ENCODE measurements around the gene DGKI.
"Not testable (repeated sequence)": the region's sequence is repeated elsewhere in the genome, so short reads cannot be mapped to it uniquely, and the experiment has no call there.

DGKI gene

DNA sequence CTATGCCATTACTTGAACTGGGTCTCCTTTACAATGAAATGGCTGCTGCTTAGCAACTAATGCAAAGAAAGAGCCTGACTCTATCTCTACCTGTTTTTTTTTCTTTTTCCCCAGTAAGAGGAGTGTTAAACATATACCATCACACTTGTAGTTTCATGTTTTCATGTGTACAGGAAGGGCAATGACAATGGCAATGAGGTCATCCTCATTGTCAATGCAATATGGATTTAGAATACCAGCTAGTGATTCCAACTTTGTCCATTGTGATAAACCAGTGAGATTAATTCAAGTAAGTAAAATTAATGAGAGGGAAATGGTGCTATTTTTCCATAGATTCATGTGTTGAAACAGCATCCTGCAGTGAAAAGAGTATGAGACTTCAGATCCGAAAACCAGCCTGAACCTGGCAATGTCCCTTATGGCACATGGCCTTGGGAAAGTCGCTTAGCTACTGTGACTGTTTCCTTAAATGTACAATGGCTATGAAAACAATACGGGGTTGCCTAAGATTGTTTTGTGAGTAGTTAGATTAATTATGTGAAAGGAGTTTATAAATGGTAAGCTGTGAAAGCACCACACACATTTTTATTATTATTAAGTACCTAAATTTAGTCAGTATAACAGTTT is 11.2 kb downstream of the DGKI start:
- no peak for DNase-seq (ENCODE audit: low read depth in 2 of 2)

DNA sequence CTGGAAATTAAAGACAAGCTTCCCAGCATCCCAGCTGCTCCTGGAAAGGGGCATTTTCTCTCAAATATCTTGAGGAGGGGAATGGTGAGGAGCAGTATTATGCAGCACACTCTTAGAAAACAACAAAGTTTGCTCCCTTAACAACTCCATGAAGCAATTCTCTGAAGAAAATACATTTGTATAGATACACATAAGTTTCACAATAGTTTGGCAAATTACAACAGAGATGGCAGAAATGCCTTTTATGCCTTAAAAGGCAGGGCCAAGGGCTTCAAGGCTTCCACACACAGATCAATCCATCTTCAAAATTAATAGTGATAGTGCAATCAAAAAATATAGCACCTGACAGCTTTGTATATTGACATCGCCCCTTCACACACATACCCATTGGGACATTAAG is 12.2 kb downstream of the DGKI start:
- no peak for DNase-seq (ENCODE audit: low read depth in 2 of 2)

DNA sequence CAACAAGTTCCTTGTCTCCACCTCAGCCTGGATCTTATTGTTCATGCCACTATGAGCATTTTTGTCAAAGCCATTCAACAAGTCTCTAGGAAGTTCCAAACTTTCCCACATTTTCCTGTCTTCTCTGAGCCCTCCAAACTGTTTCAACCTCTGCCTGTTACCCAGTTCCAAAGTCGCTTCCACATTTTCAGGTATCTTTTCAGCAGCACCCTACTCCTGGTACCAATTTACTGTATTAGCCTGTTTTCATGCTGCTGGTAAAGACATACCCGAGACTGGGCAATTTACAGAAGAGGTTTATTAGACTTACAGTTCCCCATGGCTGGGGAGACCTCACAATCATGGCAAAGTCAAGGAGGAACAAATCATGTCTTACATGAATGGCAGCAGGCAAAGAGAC is 13.8 kb downstream of the DGKI start:
- DNase-seq (ENCODE audit: low read depth in 2 of 2) = not testable (repeated sequence)

- no peak for DNase-seq (ENCODE audit: low read depth in 2 of 2)
Observed at GRCh38 chr7:137832382-137832781, 14.4 kb downstream of the DGKI start.

- DNase-seq (ENCODE audit: low read depth in 2 of 2) = not testable (repeated sequence)
Observed at GRCh38 chr7:137831555-137831954, 15.2 kb downstream of the DGKI start.

GRCh38 chr7:137829337-137829992 is 17.3 kb downstream of the DGKI start:
- DNase-seq (ENCODE audit: low read depth in 2 of 2) = no peak

- DNase-seq (ENCODE audit: low read depth in 2 of 2) = no peak
Observed at GRCh38 chr7:137828456-137828855, 18.3 kb downstream of the DGKI start.

DNA sequence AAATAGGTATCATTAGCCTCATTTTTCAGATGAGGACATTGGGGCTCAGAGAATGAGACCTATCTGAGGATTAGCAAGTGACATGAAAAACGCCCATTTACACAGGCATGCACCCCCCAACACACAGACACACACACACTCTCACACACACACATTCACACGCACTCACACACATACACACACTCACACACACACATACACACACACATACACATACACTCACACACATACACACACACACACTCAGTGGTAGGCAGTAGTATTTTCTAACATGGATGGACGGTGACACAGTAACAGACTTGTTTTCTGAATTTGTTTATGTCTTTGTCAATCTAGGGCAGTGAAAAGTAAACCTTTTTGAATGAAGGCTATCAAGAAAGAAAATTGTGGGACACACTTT is 21.3 kb downstream of the DGKI start:
- no peak for DNase-seq (ENCODE audit: low read depth in 2 of 2)

DNA sequence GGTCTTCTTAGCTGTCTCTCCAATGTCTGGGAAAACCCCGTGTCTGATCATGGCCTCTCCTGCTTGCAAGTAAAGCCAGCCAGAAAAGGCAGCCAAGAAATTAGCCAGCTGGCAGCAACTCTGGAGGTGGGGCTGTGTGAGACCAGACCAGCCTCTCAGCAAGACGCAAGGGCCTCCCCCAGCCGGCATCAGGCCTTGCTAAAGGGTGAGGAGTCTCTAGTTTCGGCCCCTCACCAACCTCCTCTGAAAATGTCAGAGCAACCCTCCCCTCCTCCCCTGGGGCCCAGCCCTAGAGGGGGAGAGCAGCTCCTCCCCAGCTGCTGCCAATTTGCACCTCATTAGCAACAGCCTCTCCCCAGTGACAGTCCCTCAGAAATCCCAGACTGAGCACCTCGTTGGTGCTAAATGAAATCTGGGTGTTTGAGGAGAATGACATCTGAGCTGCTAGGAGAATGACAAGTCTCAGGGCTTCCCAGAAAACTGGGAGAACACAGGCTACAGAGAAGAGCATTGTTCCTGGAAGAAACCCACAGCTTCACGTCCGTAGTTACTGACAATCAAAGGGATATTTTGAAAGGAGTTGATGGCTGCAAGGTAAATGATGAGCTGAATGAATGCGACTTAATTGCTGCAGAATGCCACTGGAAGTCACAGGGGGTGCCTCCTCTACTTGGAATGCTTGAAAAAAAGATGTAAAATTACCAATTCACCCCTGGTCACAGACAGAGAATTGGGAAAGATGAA is 25.9 kb downstream of the DGKI start:
- DNase-seq (ENCODE audit: low read depth in 2 of 2) = no peak

GRCh38 chr7:137820156-137820555 is 26.6 kb downstream of the DGKI start:
- DNase-seq (ENCODE audit: low read depth in 2 of 2) = no peak

DNA sequence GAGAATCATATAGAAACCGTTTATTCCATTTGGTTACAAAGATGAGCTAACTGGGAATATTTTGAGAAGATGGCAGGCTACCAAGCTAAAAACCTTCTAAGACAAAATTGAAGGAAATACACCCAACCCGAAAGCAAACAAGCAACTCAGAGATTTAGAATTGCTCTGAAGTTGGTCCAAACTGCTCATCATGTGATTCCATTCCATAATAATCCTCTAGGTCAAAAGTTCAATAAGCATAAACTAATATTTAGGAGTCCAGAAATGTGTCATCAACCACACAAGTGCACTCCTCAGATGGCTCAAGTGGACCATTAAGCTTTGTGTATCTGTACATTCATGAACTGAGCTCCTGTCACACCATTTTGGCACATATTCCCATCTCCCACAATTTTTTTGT is 28.7 kb downstream of the DGKI start:
- DNase-seq (ENCODE audit: low read depth in 2 of 2) = no peak

DNA sequence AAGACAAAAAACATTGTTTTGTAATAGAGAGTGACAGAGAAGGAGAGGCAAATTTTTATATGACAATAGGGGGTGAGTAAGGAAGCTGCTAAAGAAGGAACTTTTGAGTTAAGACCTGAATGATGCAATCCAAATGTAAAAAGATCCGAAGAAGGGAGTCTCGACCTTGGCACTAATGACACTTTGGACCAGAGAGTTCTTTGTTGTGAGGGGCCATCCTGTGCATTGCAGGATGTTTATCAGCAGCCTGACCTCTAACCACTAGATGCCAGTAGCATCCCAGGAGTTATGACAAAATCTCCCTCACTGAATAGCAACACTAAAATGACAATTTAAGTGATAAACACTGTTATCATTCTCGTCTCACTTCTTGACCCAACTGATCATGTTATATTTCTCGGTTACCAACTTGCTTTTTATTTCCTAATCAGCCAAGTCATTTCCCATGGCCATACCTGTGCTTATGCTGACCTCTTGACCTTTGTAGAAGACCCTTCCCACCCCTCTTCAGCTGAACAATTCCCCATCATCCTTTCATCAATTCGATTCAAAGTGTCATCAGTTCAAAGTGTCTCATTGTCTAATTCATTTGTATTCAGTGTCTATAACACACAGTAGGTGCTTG is 30.0 kb downstream of the DGKI start:
- no peak for DNase-seq (ENCODE audit: low read depth in 2 of 2)

GRCh38 chr7:137813541-137813940 is 33.2 kb downstream of the DGKI start:
- no peak for DNase-seq (ENCODE audit: low read depth in 2 of 2)

- DNase-seq (ENCODE audit: low read depth in 2 of 2) = no peak
Observed at GRCh38 chr7:137810248-137810647, 36.5 kb downstream of the DGKI start.

DNA sequence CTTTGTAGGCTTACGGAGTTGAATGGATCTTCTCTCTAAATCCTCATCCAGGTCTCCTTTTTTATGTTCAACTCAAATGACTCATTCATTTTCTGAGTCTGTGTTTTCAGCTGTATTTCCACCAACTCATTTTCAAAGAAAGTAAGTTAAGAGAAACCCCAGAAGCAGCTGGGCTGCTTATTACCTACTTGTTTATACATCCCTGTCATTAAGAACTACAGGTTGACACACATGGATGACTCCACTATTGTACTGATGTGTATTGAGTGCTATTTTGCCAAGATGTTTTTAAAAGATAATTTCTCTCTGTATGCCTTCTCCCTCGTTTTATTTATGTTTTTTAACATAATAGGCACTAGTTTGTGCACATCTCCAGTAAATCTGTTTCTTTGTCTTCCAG is 41.9 kb downstream of the DGKI start:
- DNase-seq (ENCODE audit: low read depth in 2 of 2) = no peak

DNA sequence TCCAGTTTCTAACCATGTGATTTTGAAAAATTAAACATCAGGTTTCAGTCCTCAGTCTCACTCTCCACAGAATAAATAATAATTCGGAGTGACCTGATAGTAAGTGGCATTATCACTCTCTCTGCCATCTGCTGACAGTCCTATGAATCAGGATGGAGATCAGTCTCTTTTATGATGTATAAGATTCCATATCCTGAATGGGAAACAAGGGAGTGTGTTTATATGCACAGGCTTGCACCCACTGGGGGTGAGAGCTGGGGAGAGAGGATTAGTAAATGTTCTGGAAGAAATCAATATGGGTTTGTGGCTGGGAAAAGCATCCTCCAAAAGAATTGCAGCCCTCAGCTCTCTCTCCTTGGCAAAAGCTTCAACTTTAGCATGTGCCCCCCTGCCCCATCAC is 45.3 kb downstream of the DGKI start:
- no peak for DNase-seq (ENCODE audit: low read depth in 2 of 2)

DNA sequence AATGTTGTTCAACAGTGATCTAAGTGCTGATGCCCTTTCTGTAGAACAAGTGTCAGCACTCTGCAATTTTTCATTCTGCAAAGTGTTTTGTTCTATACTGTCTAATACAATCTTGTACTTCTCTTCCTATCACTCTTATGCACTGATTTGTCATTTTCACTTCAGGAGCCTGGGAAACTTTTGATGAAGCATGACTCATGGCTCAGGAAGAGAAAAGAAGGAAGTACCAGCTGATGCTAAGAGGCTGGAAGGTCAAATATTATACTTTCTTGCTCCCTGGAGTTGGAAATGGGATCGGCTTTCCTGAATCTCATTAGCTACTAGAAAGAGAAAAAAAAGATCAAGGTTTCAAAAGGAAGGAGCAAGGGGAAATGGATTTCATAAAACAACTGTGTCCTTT is 45.8 kb downstream of the DGKI start:
- DNase-seq (ENCODE audit: low read depth in 2 of 2) = no peak

GRCh38 chr7:137798073-137798763 is 48.6 kb downstream of the DGKI start:
- DNase-seq (ENCODE audit: low read depth in 2 of 2) = no peak

DNA sequence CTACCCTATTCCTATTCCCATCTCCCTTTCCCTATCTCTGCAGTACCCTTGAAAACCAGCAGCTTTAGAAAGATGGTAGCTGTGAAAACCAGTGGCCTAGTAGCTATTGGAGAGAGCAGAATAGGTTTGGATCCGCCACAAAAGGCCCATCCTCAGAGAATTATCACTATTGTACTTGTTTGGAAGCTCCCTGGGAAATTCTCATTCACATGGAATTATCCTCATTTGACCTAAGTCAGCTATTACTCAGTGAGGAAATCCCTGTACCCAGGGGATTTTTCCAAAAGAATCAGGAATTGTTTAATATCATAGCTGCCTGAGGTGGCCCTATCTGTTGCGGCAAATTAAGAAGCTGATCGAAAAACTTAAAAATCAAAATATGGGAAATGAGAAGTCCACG is 51.6 kb downstream of the DGKI start:
- no peak for DNase-seq (ENCODE audit: low read depth in 2 of 2)

GRCh38 chr7:137791930-137792329 is 54.8 kb downstream of the DGKI start:
- DNase-seq (ENCODE audit: low read depth in 2 of 2) = no peak

DNA sequence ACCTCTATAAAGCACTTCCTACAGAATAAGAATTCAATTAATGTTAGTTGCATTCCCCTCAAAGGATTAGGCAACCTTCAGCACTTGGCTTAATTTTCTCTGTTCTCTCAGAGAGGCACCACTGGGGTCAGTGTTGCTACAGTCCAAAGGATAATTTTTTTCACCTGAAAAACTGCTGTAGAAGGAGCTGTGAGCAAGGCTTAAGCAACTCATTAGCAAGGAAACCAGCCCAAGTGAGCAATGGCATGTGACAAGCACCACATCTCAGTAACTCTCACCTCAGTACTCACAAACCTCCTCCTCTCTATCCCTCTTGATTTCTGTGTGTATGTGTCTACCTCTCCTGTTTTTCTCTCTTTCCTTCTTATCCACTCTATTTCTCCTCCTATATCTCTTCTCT is 55.9 kb downstream of the DGKI start:
- no peak for DNase-seq (ENCODE audit: low read depth in 2 of 2)

DNA sequence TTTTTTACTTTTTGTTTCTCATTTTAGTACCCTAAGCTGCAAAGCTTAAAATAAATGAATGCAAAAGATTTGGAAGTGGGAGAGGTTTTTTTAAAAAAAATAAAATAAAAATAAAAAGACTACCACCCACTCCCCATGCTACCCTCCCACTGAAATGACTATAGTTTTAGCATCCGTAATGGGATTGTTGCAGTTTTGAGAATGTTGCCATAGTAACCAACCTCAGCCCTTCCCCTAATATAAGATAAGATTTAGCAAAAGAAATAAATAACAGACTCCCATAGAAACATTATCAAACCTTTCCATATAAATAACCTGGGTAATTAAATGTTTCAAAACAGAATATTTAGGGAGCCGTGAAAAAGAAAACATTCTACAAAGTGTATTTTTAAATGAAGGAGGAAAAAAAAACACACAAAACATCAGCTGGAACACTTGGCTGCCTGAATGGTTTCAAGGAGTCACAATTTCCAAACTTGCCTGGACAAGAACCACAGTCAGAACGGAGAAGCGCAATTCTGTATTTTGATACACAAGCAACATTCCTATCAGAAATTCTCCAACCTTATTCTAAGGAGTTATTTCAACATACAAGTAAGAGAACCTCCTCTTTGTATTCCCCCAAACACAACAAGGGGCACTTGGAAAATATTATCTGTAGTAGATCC is 57.4 kb downstream of the DGKI start:
- DNase-seq (ENCODE audit: low read depth in 2 of 2) = no peak
